Fibroblast of pulmonary artery (primary cell): ENCODE results near the gene MSMP.

Source experiments
- DNase-seq: peaks from one replicate; pipeline ENCODE4 v3.0.0-alpha.2; 2010; ENCODE audit warnings: low read depth
- H3K4me3 ChIP-seq: replicated peaks from 2 replicates; pipeline ENCODE4 v1.5.1; 2011; ENCODE audit warnings: low read depth, mild to moderate bottlenecking, control low read depth, low read length, moderate library complexity
- TF ChIP-seq, protein P1 (sequence below): IDR thresholded peaks from 2 replicates; pipeline ENCODE4 v1.5.1; 2011; ENCODE audit warnings: mild to moderate bottlenecking, control low read depth, low read length, inconsistent platforms; ENCODE audit errors: missing control alignments

Gene MSMP

DNA sequence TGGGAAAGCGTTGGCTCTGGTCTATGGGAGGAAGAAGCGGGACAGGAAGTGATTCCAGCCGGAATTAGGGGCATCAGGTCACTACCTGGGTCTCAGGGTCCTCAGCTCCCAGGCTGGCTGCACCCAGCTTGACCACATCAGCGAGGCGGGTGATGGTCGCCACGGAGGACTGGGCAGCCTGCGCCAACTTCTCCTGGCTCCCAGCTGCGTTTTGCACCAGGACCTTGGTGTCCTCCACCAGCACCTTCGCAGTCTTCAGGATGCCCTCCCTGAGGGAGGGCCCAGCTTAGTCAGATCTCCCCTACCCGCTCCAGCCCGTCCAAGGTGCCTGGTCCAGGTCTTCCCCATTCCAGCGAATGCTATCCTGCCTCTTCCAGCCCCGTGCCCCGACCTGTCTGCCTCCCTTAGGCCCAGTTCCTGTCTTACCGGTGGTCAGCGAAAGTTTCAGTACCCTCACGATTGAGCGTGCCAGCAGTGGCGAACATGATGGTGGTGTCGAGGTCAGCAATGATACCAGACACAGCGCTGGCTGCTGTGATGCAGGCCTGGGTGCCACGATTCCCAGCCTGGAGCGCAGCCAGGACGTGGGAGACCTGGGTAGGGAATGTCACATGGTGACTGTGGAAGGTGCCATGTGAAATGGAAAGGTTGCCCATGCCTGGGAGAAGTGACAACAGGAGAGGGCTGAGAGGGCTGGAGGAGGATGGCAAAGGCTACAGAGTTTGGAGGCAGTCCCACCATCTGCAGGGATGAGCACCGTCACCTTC, 50.0 kb downstream of the MSMP start:
- TF ChIP-seq, protein P1, sequence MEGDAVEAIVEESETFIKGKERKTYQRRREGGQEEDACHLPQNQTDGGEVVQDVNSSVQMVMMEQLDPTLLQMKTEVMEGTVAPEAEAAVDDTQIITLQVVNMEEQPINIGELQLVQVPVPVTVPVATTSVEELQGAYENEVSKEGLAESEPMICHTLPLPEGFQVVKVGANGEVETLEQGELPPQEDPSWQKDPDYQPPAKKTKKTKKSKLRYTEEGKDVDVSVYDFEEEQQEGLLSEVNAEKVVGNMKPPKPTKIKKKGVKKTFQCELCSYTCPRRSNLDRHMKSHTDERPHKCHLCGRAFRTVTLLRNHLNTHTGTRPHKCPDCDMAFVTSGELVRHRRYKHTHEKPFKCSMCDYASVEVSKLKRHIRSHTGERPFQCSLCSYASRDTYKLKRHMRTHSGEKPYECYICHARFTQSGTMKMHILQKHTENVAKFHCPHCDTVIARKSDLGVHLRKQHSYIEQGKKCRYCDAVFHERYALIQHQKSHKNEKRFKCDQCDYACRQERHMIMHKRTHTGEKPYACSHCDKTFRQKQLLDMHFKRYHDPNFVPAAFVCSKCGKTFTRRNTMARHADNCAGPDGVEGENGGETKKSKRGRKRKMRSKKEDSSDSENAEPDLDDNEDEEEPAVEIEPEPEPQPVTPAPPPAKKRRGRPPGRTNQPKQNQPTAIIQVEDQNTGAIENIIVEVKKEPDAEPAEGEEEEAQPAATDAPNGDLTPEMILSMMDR, result no peak
- no peak for DNase-seq
- H3K4me3 ChIP-seq, result no peak overlapping the region
